H9 (cell line): ENCODE measurements around the gene GFPT2. TPM values are rescaled to one million over a fixed set of nuclear protein-coding genes. Genes with fewer than 3 reads are reported as not detected.

Experiments used
- DNase-seq: peaks from one replicate; pipeline ENCODE4 v3.0.0-alpha.2; 2017
- H2AFZ ChIP-seq: one replicate; pipeline ENCODE4 v1.6.1; 2013; ENCODE audit warnings: mild to moderate bottlenecking, low read length, control low read depth, moderate library complexity
- H2AK5ac ChIP-seq: 2 replicates; pipeline ENCODE4 v1.6.1; 2013; ENCODE audit warnings: low read length, control low read depth, mixed read lengths; ENCODE audit not compliant: insufficient read length
- H2BK120ac ChIP-seq: one replicate; pipeline ENCODE4 v1.6.1; 2013; ENCODE audit warnings: low read depth, mild to moderate bottlenecking, low read length, control low read depth, inconsistent platforms; ENCODE audit not compliant: poor library complexity, severe bottlenecking
- H2BK12ac ChIP-seq: 2 replicates; pipeline ENCODE4 v1.6.1; 2013; ENCODE audit warnings: low read length, control low read depth, mixed read lengths, low read depth; ENCODE audit not compliant: insufficient read length
- H2BK15ac ChIP-seq: 2 replicates; pipeline ENCODE4 v1.6.1; 2013; ENCODE audit warnings: low read depth, low read length, control low read depth
- H2BK20ac ChIP-seq: one replicate; pipeline ENCODE4 v1.6.1; 2013; ENCODE audit warnings: low read depth, mild to moderate bottlenecking, low read length, control low read depth, inconsistent platforms; ENCODE audit not compliant: poor library complexity, severe bottlenecking
- H2BK5ac ChIP-seq: 2 replicates; pipeline ENCODE4 v1.6.1; 2013; ENCODE audit warnings: low read length, control low read depth, mixed read lengths; ENCODE audit not compliant: insufficient read length
- H3K14ac ChIP-seq: 2 replicates; pipeline ENCODE4 v1.6.1; 2013; ENCODE audit warnings: low read length, control low read depth; ENCODE audit not compliant: insufficient read depth
- H3K18ac ChIP-seq: 2 replicates; pipeline ENCODE4 v1.6.1; 2013; ENCODE audit warnings: low read depth, mild to moderate bottlenecking, mixed read lengths, low read length, control low read depth; ENCODE audit not compliant: insufficient read length
- H3K23ac ChIP-seq: 2 replicates; pipeline ENCODE4 v1.6.1; 2013; ENCODE audit warnings: low read length, control low read depth, mixed read lengths, low read depth; ENCODE audit not compliant: insufficient read length
- H3K23me2 ChIP-seq: 2 replicates; pipeline ENCODE4 v1.6.1; 2013; ENCODE audit warnings: low read depth, mild to moderate bottlenecking, mixed read lengths, low read length, control low read depth; ENCODE audit not compliant: insufficient read length, poor library complexity, severe bottlenecking
- H3K27ac ChIP-seq: 2 replicates; pipeline ENCODE4 v1.5.1; 2013; ENCODE audit warnings: low read length, control low read depth, mixed read lengths, low read depth; ENCODE audit not compliant: insufficient read length
- H3K27me3 ChIP-seq: 2 replicates; pipeline ENCODE4 v1.6.1; 2013; ENCODE audit warnings: low read length, control low read depth, inconsistent platforms; ENCODE audit not compliant: insufficient read depth
- H3K4ac ChIP-seq: 2 replicates; pipeline ENCODE4 v1.6.1; 2013; ENCODE audit warnings: low read depth, mild to moderate bottlenecking, control low read depth, inconsistent platforms, low read length, moderate library complexity
- H3K4me1 ChIP-seq: 2 replicates; pipeline ENCODE4 v1.6.1; 2013; ENCODE audit warnings: low read length, control low read depth, inconsistent platforms; ENCODE audit not compliant: insufficient read depth
- H3K4me2 ChIP-seq: 2 replicates; pipeline ENCODE4 v1.6.1; 2013; ENCODE audit warnings: low read length, control low read depth, mixed read lengths; ENCODE audit not compliant: insufficient read length, insufficient read depth
- H3K56ac ChIP-seq: 2 replicates; pipeline ENCODE4 v1.6.1; 2013; ENCODE audit warnings: low read depth, mild to moderate bottlenecking, mixed read lengths, low read length, control low read depth; ENCODE audit not compliant: insufficient read length
- H3K79me1 ChIP-seq: 2 replicates; pipeline ENCODE4 v1.6.1; 2013; ENCODE audit warnings: low read depth, mild to moderate bottlenecking, moderate library complexity, low read length, control low read depth, inconsistent platforms; ENCODE audit not compliant: insufficient read depth, poor library complexity, severe bottlenecking
- H3K79me2 ChIP-seq: 2 replicates; pipeline ENCODE4 v1.6.1; 2013; ENCODE audit warnings: low read length, control low read depth, inconsistent platforms; ENCODE audit not compliant: insufficient read depth
- H3K9ac ChIP-seq: 2 replicates; pipeline ENCODE4 v1.6.1; 2013; ENCODE audit warnings: low read length, control low read depth, mixed read lengths; ENCODE audit not compliant: insufficient read length; ENCODE audit errors: extremely low read depth
- H3K9me3 ChIP-seq: one replicate; pipeline ENCODE4 v1.6.1; 2013; ENCODE audit warnings: low read depth, low read length, inconsistent platforms; ENCODE audit not compliant: control insufficient read depth
- H3T11ph ChIP-seq: one replicate; pipeline ENCODE4 v1.6.1; 2013; ENCODE audit warnings: mild to moderate bottlenecking, low read length, control low read depth, inconsistent platforms
- H4K20me1 ChIP-seq: one replicate; pipeline ENCODE4 v1.6.1; 2013; ENCODE audit not compliant: control insufficient read depth, insufficient read length, insufficient read depth
- H4K5ac ChIP-seq: 2 replicates; pipeline ENCODE4 v1.6.1; 2013; ENCODE audit warnings: low read depth, mild to moderate bottlenecking, mixed read lengths, low read length, control low read depth; ENCODE audit not compliant: insufficient read length
- H4K8ac ChIP-seq: replicated peaks from 2 replicates; pipeline ENCODE4 v1.6.1; 2013; ENCODE audit warnings: low read length, control low read depth, mixed read lengths, low read depth; ENCODE audit not compliant: insufficient read length
- H4K91ac ChIP-seq: 2 replicates; pipeline ENCODE4 v1.6.1; 2013; ENCODE audit warnings: low read depth, mild to moderate bottlenecking, moderate library complexity, mixed read lengths, low read length, control low read depth; ENCODE audit not compliant: insufficient read length
- H3K27ac Mint-ChIP-seq, 3 experiments: 2 replicates in 2 of 3; 3 replicates in 1 of 3; pipeline ENCODE4 v1.8.0; 2020 to 2021; ENCODE audit warnings: mixed read lengths in 3 of 3, mild to moderate bottlenecking in 1 of 3, moderate library complexity in 1 of 3
- H3K27me3 Mint-ChIP-seq: 2 replicates; pipeline ENCODE4 v1.8.0; 2021; ENCODE audit warnings: low read depth, mild to moderate bottlenecking, moderate library complexity, mixed read lengths
- H3K36me3 Mint-ChIP-seq, 3 experiments: 2 replicates in 2 of 3; 3 replicates in 1 of 3; pipeline ENCODE4 v1.8.0; 2020 to 2021; ENCODE audit warnings: low read depth in 3 of 3, mixed read lengths in 3 of 3; ENCODE audit not compliant: insufficient read depth in 1 of 3
- H3K4me1 Mint-ChIP-seq, 2 experiments: 2 replicates each; pipeline ENCODE4 v1.8.0; 2020; ENCODE audit warnings: mixed read lengths in 2 of 2
- H3K4me3 Mint-ChIP-seq, 2 experiments: 2 replicates in 1 of 2; 3 replicates in 1 of 2; pipeline ENCODE4 v1.8.0; 2020 to 2021; ENCODE audit warnings: mild to moderate bottlenecking in 2 of 2, mixed read lengths in 2 of 2, moderate library complexity in 1 of 2
- H3K9me3 Mint-ChIP-seq, 2 experiments: 2 replicates in 1 of 2; 3 replicates in 1 of 2; pipeline ENCODE4 v1.8.0; 2020; ENCODE audit warnings: mild to moderate bottlenecking in 2 of 2, mixed read lengths in 2 of 2, moderate library complexity in 1 of 2
- CTCF ChIP-seq: fragments of 200-600 bp; sonication (generic); conservative IDR thresholded peaks from 3 replicates; pipeline ENCODE4 v1.8.0; 2021; ENCODE audit warnings: antibody characterized with exemption, mild to moderate bottlenecking
- WGBS: extraction: QIAGEN DNeasy Blood & Tissue Kit; methylation state at CpG from one replicate; pipeline ENCODE4 v1.1.7; 2013; ENCODE audit warnings: missing lambda C conversion rate, low lambda C conversion rate, mixed read lengths; ENCODE audit not compliant: insufficient read length; ENCODE audit errors: extremely low coverage; 5-methylcytosine and 5-hydroxymethylcytosine counted together
- total RNA-seq: library from RNA; stranded (reverse); gene quantifications from 2 replicates; pipeline ENCODE4 v1.2.1, GENCODE V29; 2021

GFPT2 gene
- total RNA-seq, 1 experiment from 2014 or later = 89.8 TPM

- WGBS = no CpG with 5 or more reads among the region's 6 CpGs
- Histone ChIP-seq H3K4me1 (no peaks in the 10 kb centered on the region), H3K79me1 (no peaks in the 10 kb centered on the region), H4K5ac (no peak overlapping the region), H2BK12ac (no peak overlapping the region), H3K9ac (no peak overlapping the region), H2BK20ac (no peak overlapping the region), H3K23me2 (no peaks in the 10 kb centered on the region), H2BK5ac (no peak overlapping the region), H3K23ac (no peak overlapping the region), H3K27me3 (no peaks in the 10 kb centered on the region), H3K9me3 (no peaks in the 10 kb centered on the region), H4K20me1 (no peaks in the 10 kb centered on the region), H2BK15ac (no peak overlapping the region), H3K27ac (no peak overlapping the region), H3K4ac (no peak overlapping the region), H3K14ac (no peak overlapping the region), H3T11ph (no peak overlapping the region), H3K4me2 (no peak overlapping the region), H3K79me2 (no peaks in the 10 kb centered on the region), H2BK120ac (no peak overlapping the region), H3K18ac (no peak overlapping the region), H4K91ac (no peak overlapping the region), H2AK5ac (no peak overlapping the region), H3K56ac (no peak overlapping the region), H4K8ac (no peak overlapping the region), H2AFZ (no peak overlapping the region)
- H3K27me3 Mint-ChIP-seq = peaks cover 1% of the 10 kb centered on the region; the same call in 1 of the 2 replicates
- no peak for DNase-seq
- no peak overlapping the region for H3K4me3 Mint-ChIP-seq
- no peak overlapping the region for H3K27ac Mint-ChIP-seq
- no peak for TF ChIP-seq CTCF
- no peaks in the 10 kb centered on the region for H3K36me3 Mint-ChIP-seq
- H3K9me3 Mint-ChIP-seq = peaks cover 0 to 3% of the 10 kb centered on the region in 2 experiments; a peak in 1 of 5 replicates
- H3K4me1 Mint-ChIP-seq = peaks cover 8 to 13% of the 10 kb centered on the region in 2 experiments
Measured at GRCh38 chr5:180387798-180388197, 34.7 kb upstream of the GFPT2 start.
